GM18505 (cell line): ENCODE results near the gene ARHGAP15.

ENCODE experiments used
- ATAC-seq: cut with Tn5 transposase; IDR thresholded peaks from one replicate; pipeline ENCODE4 v1.9.1; 2021; ENCODE audit not compliant: unreplicated experiment
- POLR2A ChIP-seq: IDR thresholded peaks from 4 replicates; pipeline ENCODE4 v1.6.1; 2011; ENCODE audit warnings: borderline replicate concordance; ENCODE audit not compliant: insufficient read depth, insufficient read length; ENCODE audit errors: extremely low read depth

ARHGAP15 gene

GRCh38 chr2:143451642-143452281 is 322.5 kb downstream of the ARHGAP15 start:
- TF ChIP-seq POLR2A = no peak
- peak; percentile 89 for ATAC-seq

- no peak for TF ChIP-seq POLR2A
- no peak for ATAC-seq
These were observed 323.7 kb downstream of the ARHGAP15 start for GRCh38 chr2:143452817-143453451.

DNA sequence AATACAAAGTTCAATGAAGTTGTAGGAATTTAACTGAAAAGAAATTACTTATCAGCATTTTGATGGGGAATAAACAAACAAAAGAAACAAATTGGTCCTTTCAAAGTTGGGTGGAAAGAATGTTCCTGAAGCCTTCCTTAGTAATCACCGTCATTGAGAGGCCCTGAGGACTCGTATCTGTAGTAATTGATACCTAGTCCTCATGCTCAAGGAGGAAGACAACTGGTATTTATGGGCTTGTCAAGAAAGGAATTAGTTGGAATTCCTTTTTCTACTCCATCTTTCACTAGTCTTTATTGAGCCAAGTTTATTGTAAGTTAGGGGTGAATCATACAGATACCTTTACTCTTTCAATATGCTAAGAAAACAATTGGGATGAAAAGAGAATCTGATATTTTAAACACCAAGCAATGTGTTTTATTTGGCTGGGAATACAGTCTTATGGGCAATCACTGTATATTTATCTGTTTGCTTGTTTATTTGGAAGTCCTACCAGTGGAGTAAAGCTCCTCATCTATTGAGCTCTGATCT is 324.8 kb downstream of the ARHGAP15 start:
- TF ChIP-seq POLR2A = no peak
- no peak for ATAC-seq

DNA sequence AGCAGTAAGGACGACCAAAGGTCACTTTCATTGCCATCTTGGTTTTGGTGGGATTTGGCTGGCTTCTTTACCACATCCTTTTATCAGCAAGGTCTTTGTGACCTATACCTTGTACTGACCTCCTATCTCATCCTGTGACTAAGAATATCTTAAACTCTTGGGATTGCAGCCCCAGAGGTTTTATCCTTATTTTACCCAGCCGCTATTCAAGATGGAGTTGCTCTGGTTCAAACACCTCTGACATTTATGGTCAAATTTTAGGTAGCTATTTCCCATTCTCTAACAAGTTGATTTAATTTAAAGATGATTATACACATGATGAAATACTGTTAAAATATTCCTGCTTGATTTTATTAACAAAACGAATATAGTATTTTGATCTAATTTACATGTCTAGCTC is 326.1 kb downstream of the ARHGAP15 start:
- TF ChIP-seq POLR2A = no peak
- ATAC-seq = no peak

- no peak for TF ChIP-seq POLR2A
- ATAC-seq = no peak
These were observed 329.3 kb downstream of the ARHGAP15 start for GRCh38 chr2:143458258-143459190.

DNA sequence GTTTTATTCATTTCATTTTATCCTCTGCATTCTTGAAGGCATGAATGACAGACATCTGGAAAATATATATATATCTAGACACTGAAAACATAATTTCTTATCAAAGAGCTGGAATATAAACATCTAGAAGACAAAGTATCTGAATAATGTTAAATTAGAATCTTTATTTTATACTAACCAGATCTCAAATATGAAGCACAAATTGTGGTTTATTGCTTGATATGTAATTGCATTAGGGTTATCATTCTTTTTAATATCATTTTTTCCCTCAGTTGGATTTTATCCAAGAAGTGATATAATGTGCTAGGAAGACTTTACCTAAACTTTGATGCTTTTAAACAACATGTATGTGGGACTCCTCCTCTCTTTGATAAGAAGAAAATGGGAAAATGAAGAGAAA is 331.2 kb downstream of the ARHGAP15 start:
- TF ChIP-seq POLR2A = no peak
- ATAC-seq = no peak

GRCh38 chr2:143463719-143464118 is 334.5 kb downstream of the ARHGAP15 start:
- TF ChIP-seq POLR2A = no peak
- ATAC-seq = peak; percentile 52

- no peak for ATAC-seq
- TF ChIP-seq POLR2A = no peak
These were observed 337.2 kb downstream of the ARHGAP15 start for GRCh38 chr2:143466391-143466790.

DNA sequence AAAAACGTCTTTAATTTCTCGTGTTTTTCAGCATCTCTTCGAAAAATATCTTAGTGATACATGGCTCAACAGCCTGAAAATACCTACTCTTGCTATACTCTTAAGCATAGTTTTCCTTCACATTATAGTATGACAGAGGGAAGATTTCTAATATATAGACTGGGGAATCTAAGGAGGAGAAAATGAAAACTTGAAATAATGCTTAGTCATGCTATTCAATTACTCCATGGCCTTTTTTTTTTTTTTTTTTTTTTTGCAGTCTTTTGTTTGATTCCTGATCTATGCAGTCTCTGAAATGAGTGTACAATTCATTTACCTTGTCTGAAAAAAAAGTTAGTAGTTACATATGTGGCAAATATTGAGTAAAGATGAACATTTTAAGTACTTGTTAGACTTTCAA is 337.8 kb downstream of the ARHGAP15 start:
- ATAC-seq = no peak
- TF ChIP-seq POLR2A = no peak

DNA sequence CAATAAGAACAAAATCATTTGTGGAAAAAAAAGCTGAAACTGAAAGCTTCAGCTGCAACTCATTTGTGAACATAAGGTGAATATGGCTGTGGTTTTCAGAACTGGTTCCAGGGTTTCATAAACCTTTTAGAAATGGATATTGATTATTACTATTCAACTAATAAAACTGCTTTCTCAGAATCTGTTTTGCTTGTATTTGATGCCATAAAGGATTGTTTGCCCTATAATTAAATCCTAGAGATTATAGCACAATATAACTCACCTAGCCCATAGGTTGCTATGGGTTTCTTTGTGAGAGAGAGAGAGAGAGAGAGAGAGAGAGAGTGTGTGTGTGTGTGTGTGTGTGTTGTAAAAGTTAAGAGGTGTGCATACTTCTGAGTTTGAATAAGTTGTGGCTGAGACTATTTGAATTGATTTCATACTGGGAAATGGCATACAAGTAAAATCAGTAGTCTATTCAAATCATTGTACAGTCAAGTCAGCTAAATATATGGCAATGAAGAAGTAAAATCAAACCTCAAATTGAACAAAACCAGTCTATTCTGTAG is 339.2 kb downstream of the ARHGAP15 start:
- peak; percentile 71 for ATAC-seq
- no peak for TF ChIP-seq POLR2A

GRCh38 chr2:143469323-143469722 is 340.1 kb downstream of the ARHGAP15 start:
- ATAC-seq = no peak
- TF ChIP-seq POLR2A = no peak

- ATAC-seq = no peak
- TF ChIP-seq POLR2A = no peak
These were observed 342.3 kb downstream of the ARHGAP15 start for GRCh38 chr2:143471550-143471949.

DNA sequence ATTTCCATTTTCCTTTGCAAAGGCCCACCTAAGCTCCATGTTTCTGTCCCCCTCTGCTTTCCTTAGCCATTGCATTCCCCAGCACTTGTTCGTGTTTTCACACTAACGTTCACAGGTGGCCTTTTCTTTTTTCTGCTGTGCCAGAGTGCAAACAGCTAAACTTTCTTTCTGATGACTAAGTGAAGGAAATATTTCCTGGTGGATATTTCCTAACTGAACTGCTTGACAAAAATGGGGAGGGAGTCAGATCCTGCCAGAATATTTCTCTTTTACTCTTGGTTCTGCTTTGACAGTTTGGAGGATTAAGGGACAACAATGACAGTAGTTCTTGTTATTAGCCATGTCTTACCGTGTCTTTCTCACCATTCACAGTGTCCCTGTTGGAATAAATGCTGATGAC is 344.0 kb downstream of the ARHGAP15 start:
- no peak for ATAC-seq
- no peak for TF ChIP-seq POLR2A
